ENCODE data around the gene SORCS2. TPM values are rescaled to one million over a fixed set of nuclear protein-coding genes. Genes with fewer than 3 reads are reported as not detected.

The SORCS2 gene
- total and polyA plus RNA-seq, 2 of the 13 experiments (the other 11 are each of a cell fraction or from before 2014, with no cell fraction given) = 0.82 to 1.0 TPM

DNA sequence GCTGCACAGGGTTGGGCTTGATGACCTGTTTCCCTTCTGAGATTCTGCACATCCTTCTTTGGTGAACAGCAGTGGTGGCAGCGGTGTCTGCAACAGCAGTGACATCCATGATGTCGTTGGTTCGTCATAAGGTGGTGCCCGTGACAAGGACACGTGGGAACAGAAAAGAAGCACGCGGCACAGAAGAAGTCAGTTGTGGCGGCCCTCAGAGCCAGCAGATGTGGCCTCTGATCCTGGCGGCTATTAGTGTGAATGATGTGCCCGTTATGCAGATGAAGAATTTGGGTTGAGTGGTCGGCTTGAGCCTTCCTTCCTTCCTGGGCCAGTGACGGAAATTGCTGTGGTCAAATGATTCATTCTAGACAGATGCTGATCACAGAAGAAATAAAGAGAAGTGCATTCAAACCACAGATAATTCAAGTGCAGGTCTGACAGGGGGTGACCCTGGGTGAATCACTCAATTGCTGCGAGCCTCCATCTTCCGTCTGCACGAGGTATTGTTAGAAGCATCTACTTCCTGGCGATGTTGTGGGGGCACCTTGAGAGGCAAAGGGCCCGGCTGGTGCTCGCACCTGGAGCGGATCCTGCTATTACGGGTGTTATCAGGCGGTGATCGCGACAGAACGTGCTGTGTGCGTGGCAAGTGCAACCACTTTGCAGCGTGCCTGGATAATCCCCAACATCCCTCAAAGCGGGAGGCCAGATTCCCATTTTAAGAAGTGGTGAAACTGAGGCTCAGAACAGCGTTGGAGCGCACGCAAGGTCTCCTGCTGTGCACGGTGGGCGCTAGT, 457.6 kb downstream of the SORCS2 start:
- intact Hi-C loops (cut with micrococcal nuclease; ENCODE audit: unreplicated experiment) (no loop called here), in situ Hi-C loops (cut with HindIII; ENCODE audit: extremely low pct_ligation_motif_present, low pct_unique_long_range_greater_than_20kb) (no loop called here)
- Histone ChIP-seq H4K20me1 (ENCODE audit: insufficient read depth, low read length) (no peaks in the 10 kb centered on the region), H3K4me2 (ENCODE audit: low read depth, low read length) (no peak overlapping the region), H3K9me3 (ENCODE audit: low read length) (no peaks in the 10 kb centered on the region), H3K27me3 (ENCODE audit: control insufficient read depth in 1 of 2, insufficient read depth in 2 of 2, low read length in 2 of 2) (no peaks in the 10 kb centered on the region), H3K4me3 (replicated peaks in 1 of 3; ENCODE audit: insufficient read depth in 1 of 3, low read depth in 2 of 3, low read length in 3 of 3) (no peak overlapping the region), H3K9ac (ENCODE audit: insufficient read depth, low read depth, low read length) (no peak overlapping the region), H3K36me3 (replicated peaks in 1 of 2; ENCODE audit: control insufficient read depth in 1 of 2, insufficient read depth in 2 of 2, low read length in 2 of 2) (no peaks in the 10 kb centered on the region), H3K27ac (ENCODE audit: extremely low read length, insufficient read depth, low read length) (no peak overlapping the region), H3K4me1 (ENCODE audit: insufficient read depth, low read length) (peaks cover 54% of the 10 kb centered on the region), H3K79me2 (ENCODE audit: insufficient read depth, low read length) (no peaks in the 10 kb centered on the region), H2AFZ (ENCODE audit: low read length) (no peak overlapping the region)
- ChIA-PET POLR2A (interaction anchor here (0.9 to 1.0 kb wide), 2 partner anchors 11 to 118 kb away, joined by 3 read pairs; no protein-coding TSS in a partner anchor), CTCF (ENCODE audit: low intra/inter-chr PET ratio, low total read pairs) (no interaction called here)
- WGBS (ENCODE audit: low lambda C conversion rate) = 92% methylated on average over 26 of the region's 32 CpGs
- ATAC-seq (no peak), DNase-seq (ENCODE audit: low spot score) (no peak), FAIRE-seq (no peak)
- BruUV-seq (replicated peaks) = no TSS peak
- TF ChIP-seq ZNF629 (CRISPR knock-in tag; conservative IDR thresholded peaks at IDR 0.05) (0 out of 2 replicates have a peak, but pooled peaks have one; percentile 21), ZNF143 (CRISPR knock-in tag; IDR thresholded peaks at IDR 0.05) (no peak)

DNA sequence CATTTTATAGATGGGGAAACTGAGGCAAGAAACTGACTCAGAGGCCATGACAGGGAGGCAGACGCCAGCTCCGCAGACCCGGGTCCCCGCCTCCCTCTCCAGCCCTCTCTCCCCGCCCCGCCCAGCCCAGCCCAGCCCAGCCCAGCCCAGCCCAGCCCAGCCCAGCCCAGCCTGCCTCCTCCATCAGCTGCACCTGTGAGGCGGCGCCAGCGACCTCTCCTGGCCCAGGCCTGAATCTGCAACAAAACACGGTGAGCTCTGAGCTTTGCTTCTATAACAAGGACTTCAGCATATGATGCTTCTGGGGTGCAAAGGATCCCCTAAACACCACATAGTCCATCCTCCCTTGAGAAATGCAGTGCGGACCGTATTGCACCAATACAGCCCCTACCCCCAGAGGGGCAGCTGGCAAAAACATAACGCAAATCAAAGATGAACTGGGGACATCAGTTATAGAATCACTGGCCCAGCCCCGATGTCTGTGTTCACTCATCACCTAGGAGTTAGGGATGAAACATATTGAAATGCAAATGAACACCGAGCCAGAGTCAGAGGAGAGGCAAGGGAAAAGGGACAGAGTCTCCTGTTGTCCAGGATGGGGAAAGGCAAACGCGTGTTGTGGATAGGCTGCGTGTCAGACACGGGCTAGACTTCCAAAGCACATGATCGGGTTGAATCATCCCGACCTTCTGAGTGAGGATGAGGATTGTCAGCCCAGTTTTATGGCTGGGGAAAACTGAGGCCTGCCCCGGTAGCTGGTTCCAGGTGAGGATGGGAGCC, 458.5 kb downstream of the SORCS2 start:
- no peak for DNase-seq (ENCODE audit: low spot score)
- Histone ChIP-seq H3K4me2 (ENCODE audit: low read depth, low read length) (no peak overlapping the region), H3K27me3 (ENCODE audit: control insufficient read depth in 1 of 2, insufficient read depth in 2 of 2, low read length in 2 of 2) (no peaks in the 10 kb centered on the region), H3K4me3 (replicated peaks in 1 of 3; ENCODE audit: insufficient read depth in 1 of 3, low read depth in 2 of 3, low read length in 3 of 3) (no peak overlapping the region), H2AFZ (ENCODE audit: low read length) (no peak overlapping the region), H3K9me3 (ENCODE audit: low read length) (no peaks in the 10 kb centered on the region), H3K27ac (ENCODE audit: extremely low read length, insufficient read depth, low read length) (no peak overlapping the region), H4K20me1 (ENCODE audit: insufficient read depth, low read length) (no peaks in the 10 kb centered on the region), H3K36me3 (replicated peaks in 1 of 2; ENCODE audit: control insufficient read depth in 1 of 2, insufficient read depth in 2 of 2, low read length in 2 of 2) (no peaks in the 10 kb centered on the region), H3K79me2 (ENCODE audit: insufficient read depth, low read length) (no peaks in the 10 kb centered on the region), H3K9ac (ENCODE audit: insufficient read depth, low read depth, low read length) (no peak overlapping the region), H3K4me1 (ENCODE audit: insufficient read depth, low read length) (peaks cover 48% of the 10 kb centered on the region)
- FAIRE-seq = no peak
- POLR2A ChIA-PET = interaction anchor here (0.9 to 1.0 kb wide), 2 partner anchors 12 to 119 kb away, joined by 3 read pairs; no protein-coding TSS in a partner anchor
- 75% methylated on average over 12 of the region's 22 CpGs for WGBS (ENCODE audit: low lambda C conversion rate)
- ATAC-seq = no peak
- intact Hi-C loops (cut with micrococcal nuclease; ENCODE audit: unreplicated experiment) (no loop called here), in situ Hi-C loops (cut with HindIII; ENCODE audit: extremely low pct_ligation_motif_present, low pct_unique_long_range_greater_than_20kb) (no loop called here)
- no TSS peak for BruUV-seq (replicated peaks)
- CTCF ChIA-PET (ENCODE audit: low intra/inter-chr PET ratio, low total read pairs) = no interaction called here
- TF ChIP-seq ZNF773 (CRISPR knock-in tag; IDR thresholded peaks at IDR 0.05; ENCODE audit: borderline replicate concordance) (no peak), TSC22D2 (CRISPR knock-in tag; IDR thresholded peaks at IDR 0.05; ENCODE audit: borderline replicate concordance) (no peak), ZNF451 (CRISPR knock-in tag; IDR thresholded peaks at IDR 0.05) (no peak), KMT2A (CRISPR knock-in tag; IDR thresholded peaks at IDR 0.05) (no peak), STAG1 (CRISPR knock-in tag; IDR thresholded peaks at IDR 0.05) (peak; percentile 23; the same call in 1 of the 2 replicates)
- TF ChIP-seq, protein P1, sequence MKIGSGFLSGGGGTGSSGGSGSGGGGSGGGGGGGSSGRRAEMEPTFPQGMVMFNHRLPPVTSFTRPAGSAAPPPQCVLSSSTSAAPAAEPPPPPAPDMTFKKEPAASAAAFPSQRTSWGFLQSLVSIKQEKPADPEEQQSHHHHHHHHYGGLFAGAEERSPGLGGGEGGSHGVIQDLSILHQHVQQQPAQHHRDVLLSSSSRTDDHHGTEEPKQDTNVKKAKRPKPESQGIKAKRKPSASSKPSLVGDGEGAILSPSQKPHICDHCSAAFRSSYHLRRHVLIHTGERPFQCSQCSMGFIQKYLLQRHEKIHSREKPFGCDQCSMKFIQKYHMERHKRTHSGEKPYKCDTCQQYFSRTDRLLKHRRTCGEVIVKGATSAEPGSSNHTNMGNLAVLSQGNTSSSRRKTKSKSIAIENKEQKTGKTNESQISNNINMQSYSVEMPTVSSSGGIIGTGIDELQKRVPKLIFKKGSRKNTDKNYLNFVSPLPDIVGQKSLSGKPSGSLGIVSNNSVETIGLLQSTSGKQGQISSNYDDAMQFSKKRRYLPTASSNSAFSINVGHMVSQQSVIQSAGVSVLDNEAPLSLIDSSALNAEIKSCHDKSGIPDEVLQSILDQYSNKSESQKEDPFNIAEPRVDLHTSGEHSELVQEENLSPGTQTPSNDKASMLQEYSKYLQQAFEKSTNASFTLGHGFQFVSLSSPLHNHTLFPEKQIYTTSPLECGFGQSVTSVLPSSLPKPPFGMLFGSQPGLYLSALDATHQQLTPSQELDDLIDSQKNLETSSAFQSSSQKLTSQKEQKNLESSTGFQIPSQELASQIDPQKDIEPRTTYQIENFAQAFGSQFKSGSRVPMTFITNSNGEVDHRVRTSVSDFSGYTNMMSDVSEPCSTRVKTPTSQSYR (CRISPR knock-in tag; IDR thresholded peaks at IDR 0.05; ENCODE audit: borderline replicate concordance) = no peak
- TF ChIP-seq, protein P2, sequence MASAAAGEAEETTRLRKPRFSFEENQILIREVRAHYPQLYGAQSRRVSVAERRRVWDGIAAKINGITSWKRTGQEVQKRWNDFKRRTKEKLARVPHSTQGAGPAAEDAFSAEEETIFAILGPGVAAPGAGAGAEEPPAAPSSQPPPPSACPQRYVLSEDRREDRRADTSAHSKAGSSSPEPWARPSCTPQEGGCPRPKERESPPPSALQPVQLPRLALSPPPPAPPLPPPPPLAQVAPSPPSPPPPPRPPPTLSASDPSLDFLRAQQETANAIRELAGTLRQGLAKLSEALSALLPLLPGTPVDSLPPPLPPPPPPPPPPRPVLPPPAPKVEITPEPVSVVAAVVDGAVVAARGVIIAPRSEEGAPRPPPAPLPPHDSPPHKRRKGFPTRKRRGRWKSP (CRISPR knock-in tag; IDR thresholded peaks at IDR 0.05) = no peak
- TF ChIP-seq, protein P3, sequence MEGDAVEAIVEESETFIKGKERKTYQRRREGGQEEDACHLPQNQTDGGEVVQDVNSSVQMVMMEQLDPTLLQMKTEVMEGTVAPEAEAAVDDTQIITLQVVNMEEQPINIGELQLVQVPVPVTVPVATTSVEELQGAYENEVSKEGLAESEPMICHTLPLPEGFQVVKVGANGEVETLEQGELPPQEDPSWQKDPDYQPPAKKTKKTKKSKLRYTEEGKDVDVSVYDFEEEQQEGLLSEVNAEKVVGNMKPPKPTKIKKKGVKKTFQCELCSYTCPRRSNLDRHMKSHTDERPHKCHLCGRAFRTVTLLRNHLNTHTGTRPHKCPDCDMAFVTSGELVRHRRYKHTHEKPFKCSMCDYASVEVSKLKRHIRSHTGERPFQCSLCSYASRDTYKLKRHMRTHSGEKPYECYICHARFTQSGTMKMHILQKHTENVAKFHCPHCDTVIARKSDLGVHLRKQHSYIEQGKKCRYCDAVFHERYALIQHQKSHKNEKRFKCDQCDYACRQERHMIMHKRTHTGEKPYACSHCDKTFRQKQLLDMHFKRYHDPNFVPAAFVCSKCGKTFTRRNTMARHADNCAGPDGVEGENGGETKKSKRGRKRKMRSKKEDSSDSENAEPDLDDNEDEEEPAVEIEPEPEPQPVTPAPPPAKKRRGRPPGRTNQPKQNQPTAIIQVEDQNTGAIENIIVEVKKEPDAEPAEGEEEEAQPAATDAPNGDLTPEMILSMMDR (CRISPR knock-in tag; IDR thresholded peaks at IDR 0.05) = peak; percentile 33; the same call in 1 of the 2 replicates
